ENCODE data around the gene IGSF21. TPM values are rescaled to one million over a fixed set of nuclear protein-coding genes. Genes with fewer than 3 reads are reported as not detected.

IGSF21 gene
- total and polyA plus RNA-seq, 2 of the 8 experiments (the other 6 are each of a cell fraction or from before 2014, with no cell fraction given), result 22.5 to 28.5 TPM

DNA sequence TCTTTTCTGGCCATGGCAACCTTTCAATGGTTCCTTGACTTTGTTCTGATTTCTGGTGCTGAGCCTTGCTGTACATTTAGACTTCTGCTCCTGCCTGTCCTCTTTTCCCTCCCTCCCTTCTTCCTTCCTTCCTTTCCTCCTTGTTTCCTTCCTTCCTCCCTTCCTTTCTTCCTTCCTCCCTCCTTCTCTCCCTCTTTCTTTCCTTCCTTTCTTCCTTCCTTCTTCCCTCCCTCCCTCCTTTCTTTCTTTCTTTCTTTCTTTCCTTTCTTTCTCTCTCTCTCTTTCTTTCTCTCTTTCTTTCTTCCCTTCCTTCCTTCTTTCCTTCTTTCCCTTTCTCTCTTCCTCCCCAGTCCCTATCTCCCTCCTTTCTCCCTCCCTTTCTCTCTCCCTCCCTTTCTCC lies 10.4 kb upstream of the IGSF21 start:
- Histone ChIP-seq H2BK15ac (ENCODE audit: low read length) (no peak overlapping the region), H3K27me3 (replicated peaks in 1 of 4; ENCODE audit: control insufficient read depth in 3 of 4, extremely low read depth in 1 of 4, insufficient read depth in 3 of 4, low read length in 3 of 4) (peaks cover 0 to 15% (median 4%) of the 10 kb centered on the region in 4 experiments; a peak in 4 of 7 replicates), H4K8ac (ENCODE audit: extremely low read depth, insufficient read depth, low read length) (no peak overlapping the region), H4K5ac (ENCODE audit: insufficient read length, low read depth, low read length) (no peak overlapping the region), H3K14ac (ENCODE audit: insufficient read length) (no peak overlapping the region), H3K9ac (replicated peaks in 1 of 4; ENCODE audit: extremely low read depth in 1 of 4, low read depth in 3 of 4, low read length in 3 of 4) (no peak overlapping the region), H3K56ac (replicated peaks; ENCODE audit: insufficient read length, low read depth, low read length) (no peak overlapping the region), H2AK5ac (ENCODE audit: low read depth, low read length) (no peak overlapping the region), H3K79me2 (ENCODE audit: control insufficient read depth in 1 of 2, insufficient read depth in 2 of 2, low read length in 2 of 2) (no peaks in the 10 kb centered on the region), H3K4me2 (ENCODE audit: insufficient read depth in 1 of 2, low read depth in 2 of 2, low read length in 2 of 2) (no peak overlapping the region), H4K20me1 (replicated peaks in 1 of 2; ENCODE audit: control insufficient read depth in 1 of 2, insufficient read depth in 2 of 2, low read length in 2 of 2) (no peaks in the 10 kb centered on the region), H3K36me3 (ENCODE audit: control insufficient read depth in 2 of 4, insufficient read depth in 4 of 4, low read length in 3 of 4) (no peaks in the 10 kb centered on the region), H4K91ac (replicated peaks; ENCODE audit: insufficient read length, low read length) (no peak overlapping the region), H3K4me3 (ENCODE audit: extremely low read depth in 1 of 4, insufficient read depth in 2 of 4, low read depth in 3 of 4, low read length in 4 of 4) (no peak overlapping the region), H3K4me1 (replicated peaks in 1 of 4; ENCODE audit: control insufficient read depth in 3 of 4, insufficient read depth in 4 of 4, low read length in 3 of 4) (peaks cover 1 to 6% (median 4%) of the 10 kb centered on the region in 4 experiments; a peak in 3 of 7 replicates), H3K79me1 (ENCODE audit: low read depth, low read length) (no peaks in the 10 kb centered on the region), H3K9me3 (ENCODE audit: insufficient read depth in 2 of 2, low read depth in 1 of 2, low read length in 1 of 2) (peaks cover 5 to 6% of the 10 kb centered on the region in 2 experiments; a peak in 2 of 4 replicates), H3K4ac (replicated peaks; ENCODE audit: insufficient read length, low read depth, low read length) (no peak overlapping the region), H3K23ac (ENCODE audit: insufficient read length) (no peak overlapping the region), H2BK20ac (ENCODE audit: low read length) (no peak overlapping the region), H2BK120ac (replicated peaks; ENCODE audit: low read depth, low read length) (no peak overlapping the region), H2BK5ac (ENCODE audit: low read depth, low read length) (no peak overlapping the region), H3K27ac (ENCODE audit: low read depth, low read length) (no peak overlapping the region), H2BK12ac (ENCODE audit: low read depth, low read length) (no peak overlapping the region), H3K18ac (ENCODE audit: extremely low read depth, low read length) (no peak overlapping the region), H3K23me2 (ENCODE audit: low read depth, low read length) (peaks cover 4% of the 10 kb centered on the region; the same call in 1 of the 2 replicates), H2AFZ (ENCODE audit: low read length) (no peak overlapping the region)
- DNase-seq (ENCODE audit: low read depth in 1 of 2, low spot score in 2 of 2) (no peak), FAIRE-seq (no peak)
- ChIA-PET CTCF (ENCODE audit: partially characterized antibody) (interaction anchor here (1.3 to 3.4 kb wide), 6 partner anchors 13 to 181 kb away, joined by 3 to 13 read pairs (median 8); no protein-coding TSS in a partner anchor), POLR2A (ENCODE audit: partially characterized antibody) (no interaction called here)
- TF ChIP-seq, protein P1, sequence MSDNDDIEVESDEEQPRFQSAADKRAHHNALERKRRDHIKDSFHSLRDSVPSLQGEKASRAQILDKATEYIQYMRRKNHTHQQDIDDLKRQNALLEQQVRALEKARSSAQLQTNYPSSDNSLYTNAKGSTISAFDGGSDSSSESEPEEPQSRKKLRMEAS (IDR thresholded peaks at IDR 0.05), result no peak
- no peak for TF ChIP-seq KDM5A (IDR thresholded peaks at IDR 0.05; ENCODE audit: low read length)
- no peak for TF ChIP-seq POLR2AphosphoS5 (IDR thresholded peaks at IDR 0.05; ENCODE audit: low read depth, low read length)
- no peak for TF ChIP-seq CREB1 (IDR thresholded peaks at IDR 0.05)
- TF ChIP-seq EP300 (IDR thresholded peaks at IDR 0.05; ENCODE audit: borderline replicate concordance in 1 of 2, low read depth in 2 of 2, low read length in 2 of 2), result no peak
- no peak for TF ChIP-seq GABPA (IDR thresholded peaks at IDR 0.05; ENCODE audit: borderline replicate concordance, insufficient read depth, low read length)
- no peak for TF ChIP-seq CHD2 (IDR thresholded peaks at IDR 0.05; ENCODE audit: low read length)
- TF ChIP-seq, protein P2, sequence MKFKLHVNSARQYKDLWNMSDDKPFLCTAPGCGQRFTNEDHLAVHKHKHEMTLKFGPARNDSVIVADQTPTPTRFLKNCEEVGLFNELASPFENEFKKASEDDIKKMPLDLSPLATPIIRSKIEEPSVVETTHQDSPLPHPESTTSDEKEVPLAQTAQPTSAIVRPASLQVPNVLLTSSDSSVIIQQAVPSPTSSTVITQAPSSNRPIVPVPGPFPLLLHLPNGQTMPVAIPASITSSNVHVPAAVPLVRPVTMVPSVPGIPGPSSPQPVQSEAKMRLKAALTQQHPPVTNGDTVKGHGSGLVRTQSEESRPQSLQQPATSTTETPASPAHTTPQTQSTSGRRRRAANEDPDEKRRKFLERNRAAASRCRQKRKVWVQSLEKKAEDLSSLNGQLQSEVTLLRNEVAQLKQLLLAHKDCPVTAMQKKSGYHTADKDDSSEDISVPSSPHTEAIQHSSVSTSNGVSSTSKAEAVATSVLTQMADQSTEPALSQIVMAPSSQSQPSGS (IDR thresholded peaks at IDR 0.05; ENCODE audit: low read length), result no peak
- TF ChIP-seq NANOG (IDR thresholded peaks at IDR 0.05; ENCODE audit: insufficient read depth, low read depth, low read length, poor library complexity, severe bottlenecking), result no peak
- TF ChIP-seq, protein P3, sequence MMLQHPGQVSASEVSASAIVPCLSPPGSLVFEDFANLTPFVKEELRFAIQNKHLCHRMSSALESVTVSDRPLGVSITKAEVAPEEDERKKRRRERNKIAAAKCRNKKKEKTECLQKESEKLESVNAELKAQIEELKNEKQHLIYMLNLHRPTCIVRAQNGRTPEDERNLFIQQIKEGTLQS (IDR thresholded peaks at IDR 0.05; ENCODE audit: insufficient read depth, low read depth, low read length), result no peak
- no peak for TF ChIP-seq POLR2A (IDR thresholded peaks at IDR 0.05; ENCODE audit: control extremely low read depth in 1 of 2, low read depth in 2 of 2, low read length in 2 of 2)
- no peak for TF ChIP-seq TEAD4 (IDR thresholded peaks at IDR 0.05; ENCODE audit: low read depth, low read length)
- TF ChIP-seq KDM1A (IDR thresholded peaks at IDR 0.05; ENCODE audit: borderline replicate concordance, low read length), result no peak
